DND-41 (cell line): ENCODE measurements around the gene HSD17B14.
A peak's percentile ranks its signal among the peaks of the same experiment; 100 is the strongest.

Experiments
- ATAC-seq: fragments of 200-7000 bp; cut with Tn5 transposase; 3 replicates; pipeline ENCODE4 v1.9.1; 2021; ENCODE audit warnings: low read depth; ENCODE audit not compliant: insufficient read depth
- DNase-seq: peaks from one replicate; pipeline ENCODE4 v3.0.0-alpha.2; 2020
- H2AFZ ChIP-seq: 2 replicates; pipeline ENCODE4 v1.6.0; 2012; ENCODE audit warnings: low read depth, low read length
- H3K27ac ChIP-seq: 2 replicates; pipeline ENCODE4 v1.5.1; 2012; ENCODE audit warnings: low read length, inconsistent platforms
- H3K27me3 ChIP-seq: fragments of 200-600 bp; sonication (generic); 2 replicates; pipeline ENCODE4 v1.6.0; 2012; ENCODE audit warnings: low read length, mild to moderate bottlenecking, inconsistent platforms; ENCODE audit not compliant: insufficient read depth, poor library complexity
- H3K36me3 ChIP-seq: 2 replicates; pipeline ENCODE4 v1.5.1; 2012; ENCODE audit warnings: low read length, inconsistent platforms; ENCODE audit not compliant: insufficient read depth
- H3K4me1 ChIP-seq: 2 replicates; pipeline ENCODE4 v1.5.1; 2012; ENCODE audit warnings: mild to moderate bottlenecking, low read length; ENCODE audit not compliant: insufficient read depth
- H3K4me2 ChIP-seq: 2 replicates; pipeline ENCODE4 v1.6.0; 2012; ENCODE audit warnings: mild to moderate bottlenecking, moderate library complexity, low read length, inconsistent platforms; ENCODE audit not compliant: insufficient read depth
- H3K4me3 ChIP-seq, 2 experiments: fragments of 200-600 bp in 1 of 2; shearing (Covaris generic) in 1 of 2; 2 replicates each; pipeline ENCODE4 v1.5.1; 2012 to 2016; ENCODE audit warnings: inconsistent platforms in 2 of 2, low read length in 2 of 2, mild to moderate bottlenecking in 2 of 2, low read depth in 1 of 2, moderate library complexity in 1 of 2
- H3K79me2 ChIP-seq: 2 replicates; pipeline ENCODE4 v1.6.0; 2012; ENCODE audit warnings: low read length, inconsistent platforms; ENCODE audit not compliant: insufficient read depth
- H3K9ac ChIP-seq: 2 replicates; pipeline ENCODE4 v1.6.0; 2012; ENCODE audit warnings: low read depth, mild to moderate bottlenecking, inconsistent platforms, low read length, moderate library complexity
- H3K9me3 ChIP-seq: 2 replicates; pipeline ENCODE4 v1.5.1; 2012; ENCODE audit warnings: low read length, moderate library complexity, mild to moderate bottlenecking, inconsistent platforms; ENCODE audit not compliant: insufficient read depth, severe bottlenecking
- H4K20me1 ChIP-seq: 2 replicates; pipeline ENCODE4 v1.6.0; 2012; ENCODE audit warnings: low read length; ENCODE audit not compliant: insufficient read depth
- EZH2 ChIP-seq: IDR thresholded peaks from 3 replicates; pipeline ENCODE4 v1.6.1; 2012; ENCODE audit warnings: borderline replicate concordance, low read depth, mild to moderate bottlenecking, moderate library complexity, low read length, inconsistent platforms; ENCODE audit not compliant: severe bottlenecking
- TF ChIP-seq, protein P1 (sequence below): IDR thresholded peaks from 2 replicates; pipeline ENCODE4 v1.5.1; 2012; ENCODE audit warnings: borderline replicate concordance, low read length, moderate library complexity, mild to moderate bottlenecking; ENCODE audit not compliant: poor library complexity, severe bottlenecking; ENCODE audit errors: extremely low read depth

HSD17B14 gene

DNA sequence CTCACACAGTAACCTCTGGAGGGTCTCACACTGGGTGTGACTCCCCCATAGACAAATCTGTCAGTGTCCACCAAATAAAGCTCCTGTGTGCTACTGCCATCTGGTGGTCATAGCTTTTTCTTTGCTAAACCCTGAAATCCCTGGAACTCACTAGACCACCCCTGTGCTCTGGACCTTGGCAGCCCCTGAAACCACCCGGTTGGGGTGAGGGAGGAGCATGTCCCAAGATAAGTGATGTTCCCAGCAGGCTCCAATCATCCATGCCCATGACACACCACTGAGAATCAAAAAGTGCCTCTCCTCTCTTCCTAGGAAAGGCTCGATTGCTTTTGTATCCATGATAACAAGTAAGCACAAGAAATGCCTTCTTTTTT, 6.5 kb upstream of the HSD17B14 start:
- ATAC-seq: peak; percentile 86

DNA sequence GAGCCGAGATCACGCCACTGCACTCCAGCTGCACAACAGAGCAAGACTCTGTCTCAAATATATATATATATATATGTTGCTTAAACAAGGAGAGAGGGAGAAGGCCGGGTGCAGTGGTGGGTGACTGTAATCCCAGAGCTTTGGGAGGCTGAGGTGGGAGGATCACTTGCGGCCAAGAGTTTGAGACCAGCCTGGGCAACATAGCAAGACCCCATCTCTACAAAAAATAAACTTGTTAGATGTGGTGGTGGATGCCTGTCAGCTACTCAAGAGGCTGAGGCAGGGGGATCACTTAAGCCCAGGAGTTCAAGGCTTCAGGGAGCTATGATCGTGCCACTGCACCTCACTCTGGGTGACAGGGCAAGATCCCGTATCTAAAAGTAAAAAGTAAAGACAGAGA, 5.3 kb upstream of the HSD17B14 start:
- no peaks in the 10 kb centered on the region for H4K20me1 ChIP-seq
- H3K27me3 ChIP-seq: no peaks in the 10 kb centered on the region
- H3K4me3 ChIP-seq: no peak overlapping the region
- H3K4me1 ChIP-seq: peaks cover 3% of the 10 kb centered on the region
- H3K9me3 ChIP-seq: no peaks in the 10 kb centered on the region
- no peak for ATAC-seq
- no peaks in the 10 kb centered on the region for H3K36me3 ChIP-seq
- H2AFZ ChIP-seq: no peak overlapping the region
- H3K27ac ChIP-seq: no peak overlapping the region
- no peak for DNase-seq
- no peaks in the 10 kb centered on the region for H3K79me2 ChIP-seq
- H3K9ac ChIP-seq: no peak overlapping the region
- H3K4me2 ChIP-seq: no peak overlapping the region
- TF ChIP-seq, protein P1, sequence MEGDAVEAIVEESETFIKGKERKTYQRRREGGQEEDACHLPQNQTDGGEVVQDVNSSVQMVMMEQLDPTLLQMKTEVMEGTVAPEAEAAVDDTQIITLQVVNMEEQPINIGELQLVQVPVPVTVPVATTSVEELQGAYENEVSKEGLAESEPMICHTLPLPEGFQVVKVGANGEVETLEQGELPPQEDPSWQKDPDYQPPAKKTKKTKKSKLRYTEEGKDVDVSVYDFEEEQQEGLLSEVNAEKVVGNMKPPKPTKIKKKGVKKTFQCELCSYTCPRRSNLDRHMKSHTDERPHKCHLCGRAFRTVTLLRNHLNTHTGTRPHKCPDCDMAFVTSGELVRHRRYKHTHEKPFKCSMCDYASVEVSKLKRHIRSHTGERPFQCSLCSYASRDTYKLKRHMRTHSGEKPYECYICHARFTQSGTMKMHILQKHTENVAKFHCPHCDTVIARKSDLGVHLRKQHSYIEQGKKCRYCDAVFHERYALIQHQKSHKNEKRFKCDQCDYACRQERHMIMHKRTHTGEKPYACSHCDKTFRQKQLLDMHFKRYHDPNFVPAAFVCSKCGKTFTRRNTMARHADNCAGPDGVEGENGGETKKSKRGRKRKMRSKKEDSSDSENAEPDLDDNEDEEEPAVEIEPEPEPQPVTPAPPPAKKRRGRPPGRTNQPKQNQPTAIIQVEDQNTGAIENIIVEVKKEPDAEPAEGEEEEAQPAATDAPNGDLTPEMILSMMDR: no peak

More for the DNA sequence above, 6.5 kb upstream of the HSD17B14 start:
- Histone ChIP-seq H3K36me3 (no peaks in the 10 kb centered on the region), H4K20me1 (no peaks in the 10 kb centered on the region), H3K4me1 (no peaks in the 10 kb centered on the region), H2AFZ (no peak overlapping the region), H3K27ac (no peak overlapping the region), H3K9me3 (no peaks in the 10 kb centered on the region), H3K4me3 (no peak overlapping the region), H3K9ac (no peak overlapping the region), H3K27me3 (no peaks in the 10 kb centered on the region), H3K4me2 (no peak overlapping the region), H3K79me2 (no peaks in the 10 kb centered on the region)
- TF ChIP-seq EZH2: no peak
- TF ChIP-seq, protein P1: peak; percentile 91
- DNase-seq: peak; percentile 64

DNA sequence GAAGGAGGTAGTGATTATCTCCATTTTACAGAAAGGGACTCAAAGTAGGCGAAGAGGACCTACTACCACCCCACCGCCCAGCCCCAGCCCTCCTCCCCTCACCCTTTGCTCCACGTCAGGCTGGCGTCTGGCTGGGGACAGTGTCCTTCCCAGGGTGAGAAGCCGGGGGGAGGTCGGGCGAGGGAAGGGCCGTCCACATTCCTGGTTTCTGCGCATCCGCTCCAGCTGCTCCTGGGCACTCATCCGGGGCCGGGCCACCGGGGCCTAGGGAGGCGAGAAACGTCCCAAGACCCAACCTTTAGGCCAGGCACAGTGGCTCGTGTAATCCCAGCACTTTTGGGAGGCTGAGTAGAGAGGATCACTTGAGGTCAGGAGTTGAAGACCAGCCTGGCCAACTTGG, 4.8 kb upstream of the HSD17B14 start:
- Histone ChIP-seq H3K27me3 (no peaks in the 10 kb centered on the region), H3K4me3 (no peak overlapping the region), H3K9me3 (no peaks in the 10 kb centered on the region), H3K9ac (no peak overlapping the region), H4K20me1 (no peaks in the 10 kb centered on the region), H3K27ac (no peak overlapping the region), H3K79me2 (no peaks in the 10 kb centered on the region), H3K36me3 (no peaks in the 10 kb centered on the region), H2AFZ (no peak overlapping the region), H3K4me2 (no peak overlapping the region), H3K4me1 (peaks cover 9% of the 10 kb centered on the region)
- TF ChIP-seq, protein P1: no peak
- DNase-seq (no peak), ATAC-seq (no peak)

DNA sequence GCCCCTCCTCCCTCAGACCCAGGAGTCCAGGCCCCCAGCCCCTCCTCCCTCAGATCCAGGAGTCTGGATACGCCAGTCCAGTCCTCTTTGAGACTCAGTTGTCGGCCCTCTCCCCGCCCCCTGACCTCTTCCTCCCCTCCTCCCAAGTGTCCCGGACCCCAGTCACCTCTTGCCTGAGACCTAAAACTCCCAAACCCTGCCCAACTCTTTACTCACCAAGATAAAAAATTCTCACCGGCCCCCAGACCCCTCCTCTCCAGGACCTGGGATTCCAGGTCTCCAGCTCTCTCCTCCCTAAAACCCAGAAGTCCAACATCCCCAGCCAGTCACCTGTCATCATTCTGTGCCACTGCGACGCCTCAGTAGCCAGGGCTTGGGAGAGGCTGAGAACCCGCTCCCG, 1.4 kb upstream of the HSD17B14 start:
- Histone ChIP-seq H3K27me3 (no peaks in the 10 kb centered on the region), H3K4me1 (peaks cover 18% of the 10 kb centered on the region), H3K36me3 (no peaks in the 10 kb centered on the region), H3K9ac (no peak overlapping the region), H4K20me1 (no peaks in the 10 kb centered on the region), H3K4me2 (no peak overlapping the region), H3K9me3 (no peaks in the 10 kb centered on the region), H3K27ac (no peak overlapping the region), H3K4me3 (no peak overlapping the region), H3K79me2 (no peaks in the 10 kb centered on the region), H2AFZ (no peak overlapping the region)
- DNase-seq: no peak
- ATAC-seq: no peak
- TF ChIP-seq, protein P1: no peak
- TF ChIP-seq EZH2: no peak
